ENCODE results near the gene CHD3.

Gene CHD3

DNA sequence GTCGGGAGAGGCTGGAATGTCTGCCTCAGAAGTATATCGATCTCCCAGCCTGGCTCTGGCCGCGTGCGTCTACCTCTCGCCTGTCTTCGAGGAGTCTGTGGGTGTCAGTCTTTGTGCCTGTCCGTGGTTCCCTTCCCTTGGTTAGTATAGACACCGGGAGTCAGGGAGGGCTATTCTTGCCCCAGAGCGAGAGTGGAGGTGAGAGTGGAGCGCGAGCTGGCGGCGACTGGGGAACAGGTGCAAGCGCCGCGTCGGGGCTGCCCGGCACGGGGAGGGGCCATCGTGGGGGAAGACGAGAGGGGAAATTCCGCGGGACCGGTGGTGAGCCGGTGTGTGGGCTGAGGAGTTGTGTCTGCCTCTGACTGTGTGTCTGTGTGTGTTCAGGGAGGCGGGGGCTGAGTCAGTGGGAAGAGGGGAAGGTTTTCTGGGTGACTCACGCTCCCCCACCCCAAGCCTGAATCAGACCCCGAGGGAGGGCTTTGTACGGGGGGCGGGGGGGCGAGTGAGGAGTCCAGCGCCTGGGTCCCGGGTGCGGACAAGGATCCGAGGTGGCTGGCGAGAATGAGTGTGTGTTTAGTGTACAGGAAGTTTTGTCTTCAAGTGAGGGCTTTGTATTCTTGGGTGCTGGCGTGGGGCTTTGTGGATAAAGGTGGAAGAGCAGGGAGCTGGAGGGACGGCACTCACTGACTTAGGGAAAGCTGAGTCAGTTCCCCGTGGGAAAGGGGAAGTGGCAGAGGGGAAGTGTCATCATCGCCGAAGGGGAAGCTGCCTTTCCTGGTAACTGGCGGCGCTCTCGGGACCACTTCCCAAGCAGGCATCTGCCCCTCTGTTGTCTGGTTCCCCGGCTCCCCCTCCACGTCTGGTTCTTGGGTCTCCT lies 46.0 kb upstream of the CHD3 start:
- peak overlapping the region; percentile 82 for H3K27ac ChIP-seq
- no peak for TF ChIP-seq CTCF (conservative IDR thresholded peaks at IDR 0.05)

GRCh38 chr17:7843257-7843535 lies 45.4 kb upstream of the CHD3 start:
- TF ChIP-seq CTCF (conservative IDR thresholded peaks at IDR 0.05): no peak
- peak overlapping the region; percentile 82 for H3K27ac ChIP-seq

DNA sequence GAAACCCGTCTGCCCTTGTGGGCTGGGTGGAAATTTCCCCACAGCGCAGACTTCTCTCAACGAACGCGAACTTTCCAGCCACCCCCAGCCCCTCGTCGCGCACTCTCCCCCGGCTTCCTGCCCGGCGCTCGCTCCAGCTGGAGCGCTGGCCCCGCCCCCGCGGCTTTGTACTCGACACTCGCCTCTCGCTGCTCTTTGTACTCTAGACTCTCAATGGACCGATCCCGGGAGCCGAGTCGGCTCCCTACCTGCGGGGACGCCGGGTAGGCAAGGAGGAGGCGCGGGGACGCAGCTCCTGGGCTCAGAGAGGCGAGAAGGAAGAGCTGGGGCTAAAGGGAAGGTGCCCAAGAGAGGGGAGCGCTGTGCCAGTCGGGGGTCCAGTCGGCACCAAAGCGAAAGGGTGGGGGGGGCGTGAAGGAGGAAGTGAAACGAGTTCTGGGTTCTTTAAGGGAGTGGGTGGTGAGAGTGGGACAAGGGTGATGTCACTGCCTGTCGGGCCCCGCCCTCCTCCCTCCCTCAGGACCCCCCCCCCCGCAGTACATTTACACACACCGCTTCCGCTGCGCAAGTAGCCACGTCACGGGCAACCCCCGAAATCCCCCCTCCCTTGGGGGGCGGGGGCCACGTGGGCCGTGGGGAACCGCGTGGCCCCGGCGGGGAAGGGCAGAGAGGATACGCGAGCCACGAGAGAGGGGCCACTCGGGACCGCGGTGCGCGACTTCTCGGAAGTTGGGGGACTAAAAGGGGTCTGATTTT lies 44.9 kb upstream of the CHD3 start:
- TF ChIP-seq CTCF (conservative IDR thresholded peaks at IDR 0.05): no peak
- H3K27ac ChIP-seq: peak overlapping the region; percentile 82

DNA sequence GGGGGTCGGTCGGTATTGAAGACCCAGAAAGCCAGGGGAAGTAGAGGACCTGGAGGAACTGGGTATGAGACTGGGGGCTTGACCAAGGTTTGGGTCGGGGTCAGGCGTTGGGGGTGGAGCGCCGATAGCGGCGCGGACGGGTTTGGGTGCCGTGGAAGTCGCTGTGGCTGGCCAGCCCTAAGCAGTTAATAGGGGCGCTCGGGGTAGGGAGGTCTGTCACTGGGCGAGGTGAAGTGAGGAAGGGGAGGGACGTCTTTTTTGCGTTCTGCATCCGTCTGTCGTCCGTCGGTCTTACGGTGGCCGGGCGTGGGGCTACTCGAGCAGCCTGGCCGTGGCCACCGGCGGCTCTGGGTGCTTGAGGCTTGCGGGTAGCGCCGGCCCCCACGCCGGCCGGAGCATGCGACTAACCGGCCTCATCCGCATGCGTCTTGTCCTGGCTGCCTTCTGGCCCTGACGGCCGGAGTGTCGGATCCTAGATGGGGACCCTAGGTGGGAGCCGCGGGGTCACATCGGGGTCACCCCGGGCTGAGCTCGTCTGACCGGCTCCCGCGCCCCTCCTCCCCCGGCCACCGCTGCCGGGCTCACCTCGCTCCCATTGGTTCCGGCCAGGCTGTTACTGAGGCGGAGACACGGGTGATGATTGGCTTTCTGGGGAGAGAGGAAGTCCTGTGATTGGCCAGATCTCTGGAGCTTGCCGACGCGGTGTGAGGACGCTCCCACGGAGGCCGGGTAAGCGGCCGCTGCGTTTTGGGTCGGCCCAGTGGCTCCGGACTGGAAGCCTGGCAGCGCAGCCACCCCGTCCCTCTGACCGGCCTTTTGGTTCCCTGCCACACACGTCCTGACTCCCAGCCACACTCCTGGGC lies 44.1 kb upstream of the CHD3 start:
- TF ChIP-seq CTCF (conservative IDR thresholded peaks at IDR 0.05): no peak
- H3K27ac ChIP-seq: peak overlapping the region; percentile 82

DNA sequence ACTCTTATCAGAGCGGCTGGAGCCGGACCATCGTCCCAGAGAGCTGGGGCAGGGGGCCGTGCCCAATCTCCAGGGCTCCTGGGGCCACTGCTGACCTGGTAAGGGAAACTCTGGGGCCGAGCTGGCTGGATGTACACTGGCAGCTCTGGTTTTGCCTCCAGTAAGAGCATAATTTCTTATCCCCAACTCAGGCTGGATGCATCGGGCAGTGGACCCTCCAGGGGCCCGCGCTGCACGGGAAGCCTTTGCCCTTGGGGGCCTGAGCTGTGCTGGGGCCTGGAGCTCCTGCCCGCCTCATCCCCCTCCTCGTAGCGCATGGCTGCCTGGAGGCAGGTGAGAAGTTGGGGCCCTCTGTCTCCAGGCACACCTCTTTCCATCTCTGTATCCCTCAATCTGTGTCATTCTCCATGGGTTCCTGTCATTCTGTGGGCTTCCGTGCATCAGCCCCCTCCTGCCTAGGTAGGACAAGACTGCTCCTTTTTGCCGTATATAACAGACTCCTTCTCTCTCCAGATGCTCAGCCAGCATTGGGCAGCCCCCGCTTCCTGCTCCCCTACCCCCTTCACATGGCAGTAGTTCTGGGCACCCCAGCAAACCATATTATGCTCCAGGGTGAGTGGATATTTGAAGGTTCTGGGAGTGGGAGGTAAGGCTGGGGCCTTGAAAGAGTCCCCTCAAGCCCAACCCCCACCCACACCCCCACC lies 43.1 kb upstream of the CHD3 start:
- no peak for TF ChIP-seq CTCF (conservative IDR thresholded peaks at IDR 0.05)
- H3K27ac ChIP-seq: peak overlapping the region; percentile 82

GRCh38 chr17:7846063-7846735 lies 42.4 kb upstream of the CHD3 start:
- TF ChIP-seq CTCF (conservative IDR thresholded peaks at IDR 0.05): no peak
- no peak overlapping the region for H3K27ac ChIP-seq
